Glomerular visceral epithelial cell (primary cell): ENCODE results near the gene KIF1A.
"Not testable (repeated sequence)": the region's sequence is repeated elsewhere in the genome, so short reads cannot be mapped to it uniquely, and the experiment has no call there.

Experiments used
- DNase-seq: peaks from one replicate; pipeline ENCODE4 v3.0.0-alpha.2; 2016; ENCODE audit errors: extremely low spot score

The KIF1A gene

GRCh38 chr2:240687045-240687740 lies 132.8 kb downstream of the KIF1A start:
- DNase-seq, result no peak

- no peak for DNase-seq
Measured at GRCh38 chr2:240686460-240686859, 133.6 kb downstream of the KIF1A start.

- no peak for DNase-seq
Measured at GRCh38 chr2:240685771-240686371, 134.1 kb downstream of the KIF1A start.

GRCh38 chr2:240683980-240684728 lies 135.9 kb downstream of the KIF1A start:
- DNase-seq, result not testable (repeated sequence)

GRCh38 chr2:240683329-240683979 lies 136.6 kb downstream of the KIF1A start:
- not testable (repeated sequence) for DNase-seq

GRCh38 chr2:240682431-240683224 lies 137.4 kb downstream of the KIF1A start, which contains the start of gene AQP12B:
TSS of gene AQP12B (minus strand) at chr2:240682885. CDS start at chr2:240682837, 48 bp downstream.
- DNase-seq, result not testable (repeated sequence)

- not testable (repeated sequence) for DNase-seq
Measured at GRCh38 chr2:240680185-240680584, 139.8 kb downstream of the KIF1A start.

GRCh38 chr2:240678909-240679308 lies 141.1 kb downstream of the KIF1A start:
- DNase-seq, result not testable (repeated sequence)

GRCh38 chr2:240678043-240678442 lies 142.0 kb downstream of the KIF1A start:
- not testable (repeated sequence) for DNase-seq

- DNase-seq, result not testable (repeated sequence)
Measured at GRCh38 chr2:240675345-240675744, 144.7 kb downstream of the KIF1A start.

GRCh38 chr2:240674461-240675184 lies 145.4 kb downstream of the KIF1A start:
- not testable (repeated sequence) for DNase-seq

- DNase-seq, result no peak
Measured at GRCh38 chr2:240672701-240673190, 147.3 kb downstream of the KIF1A start.

- no peak for DNase-seq
Measured at GRCh38 chr2:240672076-240672700, 147.8 kb downstream of the KIF1A start.

- DNase-seq, result no peak
Measured at GRCh38 chr2:240670950-240671349, 149.1 kb downstream of the KIF1A start.

GRCh38 chr2:240670402-240670801 lies 149.6 kb downstream of the KIF1A start:
- no peak for DNase-seq

- no peak for DNase-seq
Measured at GRCh38 chr2:240664622-240665021, 155.4 kb downstream of the KIF1A start.
